Large intestine (tissue), 3 donors: ENCODE data around the gene CCDC27. TPM values are rescaled to one million over a fixed set of nuclear protein-coding genes. Genes with fewer than 3 reads are reported as not detected.

Source experiments
- DNase-seq, 2 donors: peaks; one replicate each; pipeline versions ENCODE4 v3.0.0 to v3.0.0-alpha.2; 2013
- H3K27ac ChIP-seq: one replicate; pipeline ENCODE4 v1.5.1; 2013; ENCODE audit warnings: low read length
- H3K27me3 ChIP-seq: 2 replicates; pipeline ENCODE4 v1.6.1; 2013; ENCODE audit warnings: low read length; ENCODE audit not compliant: control insufficient read depth, insufficient read depth
- H3K36me3 ChIP-seq: 2 replicates; pipeline ENCODE4 v1.6.1; 2013; ENCODE audit warnings: low read length; ENCODE audit not compliant: control insufficient read depth, insufficient read depth
- H3K4me1 ChIP-seq: one replicate; pipeline ENCODE4 v1.6.1; 2013; ENCODE audit warnings: low read length; ENCODE audit not compliant: control insufficient read depth, insufficient read depth
- H3K4me3 ChIP-seq: one replicate; pipeline ENCODE4 v1.5.1; 2013; ENCODE audit warnings: low read length
- H3K9me3 ChIP-seq: one replicate; pipeline ENCODE4 v1.6.1; 2013; ENCODE audit warnings: mild to moderate bottlenecking, low read depth, low read length, moderate library complexity; ENCODE audit not compliant: control insufficient read depth
- whole genome bisulfite sequencing: methylation state at CpG from one replicate; pipeline ENCODE4 v1.1.5; 2013; ENCODE audit warnings: low lambda C conversion rate; ENCODE audit not compliant: insufficient coverage; 5-methylcytosine and 5-hydroxymethylcytosine counted together
- polyA plus RNA-seq: library from polyadenylated mRNA; unstranded; fragments of 120-200 nt; gene quantifications from one replicate; pipeline ENCODE4 v1.2.1, GENCODE V29; 2013

Gene CCDC27
- polyA plus RNA-seq, 1 donor, result 0.03 TPM

- no peak for DNase-seq
- Histone ChIP-seq H3K9me3 (peaks cover 2% of the 10 kb centered on the region), H3K27ac (no peak overlapping the region), H3K4me1 (peaks cover 30% of the 10 kb centered on the region), H3K36me3 (peaks cover 31% of the 10 kb centered on the region), H3K4me3 (no peak overlapping the region), H3K27me3 (no peaks in the 10 kb centered on the region)
- WGBS, result no CpG with 5 or more reads among the region's 10 CpGs
Observed at GRCh38 chr1:3777078-3777547, 24.9 kb downstream of the CCDC27 start.

DNA sequence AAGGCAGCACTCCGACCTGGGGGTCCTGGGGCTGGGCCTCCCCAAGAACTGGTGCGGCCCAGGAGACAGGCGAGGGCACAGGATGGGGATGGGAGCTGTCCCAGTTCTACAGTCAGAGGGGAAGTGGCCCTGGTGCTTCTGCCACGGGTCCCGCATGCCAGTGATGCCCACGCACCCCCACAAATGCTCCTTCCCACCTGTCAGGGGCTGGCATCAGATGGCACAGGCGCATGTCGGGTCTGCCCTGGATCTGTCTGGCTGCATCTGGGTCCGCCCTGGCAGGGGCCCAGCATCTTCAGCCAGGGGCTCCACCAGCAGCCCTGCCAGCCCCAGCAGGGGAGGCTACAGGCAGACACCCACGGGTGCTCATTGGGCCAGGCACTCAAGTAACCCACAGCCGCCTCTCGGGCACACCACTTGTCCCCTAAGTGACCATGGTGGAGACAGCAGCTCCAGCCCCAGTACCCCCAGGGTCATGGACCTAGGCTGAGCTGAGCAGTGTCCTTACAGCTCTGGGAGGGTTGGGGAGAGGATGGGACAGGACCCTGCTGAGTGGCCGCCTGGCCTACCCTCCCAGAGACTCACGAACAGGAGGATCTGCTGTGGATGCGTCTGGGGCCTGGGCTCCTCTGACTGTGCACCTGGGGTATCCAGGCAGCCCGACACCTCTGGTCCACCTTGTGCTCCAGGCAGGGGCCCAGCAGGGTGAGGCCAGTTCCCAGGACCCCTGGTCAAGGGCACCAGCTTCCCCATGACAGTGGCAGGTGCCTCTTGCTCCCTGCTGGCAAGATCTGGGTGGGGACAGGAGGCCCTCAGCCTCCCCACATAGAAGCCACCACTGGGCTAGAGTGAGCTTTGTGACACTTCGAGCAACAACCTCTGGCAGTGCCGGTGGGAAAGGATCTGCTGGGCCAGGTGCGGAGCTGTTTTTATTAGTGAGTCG, 25.7 kb downstream of the CCDC27 start:
- Histone ChIP-seq H3K9me3 (peaks cover 2% of the 10 kb centered on the region), H3K27me3 (no peaks in the 10 kb centered on the region), H3K4me3 (no peak overlapping the region), H3K27ac (no peak overlapping the region), H3K36me3 (peaks cover 39% of the 10 kb centered on the region), H3K4me1 (peaks cover 30% of the 10 kb centered on the region)
- peak in 1 of 2 donors; percentile 9 for DNase-seq
- WGBS, result no CpG with 5 or more reads among the region's 20 CpGs

DNA sequence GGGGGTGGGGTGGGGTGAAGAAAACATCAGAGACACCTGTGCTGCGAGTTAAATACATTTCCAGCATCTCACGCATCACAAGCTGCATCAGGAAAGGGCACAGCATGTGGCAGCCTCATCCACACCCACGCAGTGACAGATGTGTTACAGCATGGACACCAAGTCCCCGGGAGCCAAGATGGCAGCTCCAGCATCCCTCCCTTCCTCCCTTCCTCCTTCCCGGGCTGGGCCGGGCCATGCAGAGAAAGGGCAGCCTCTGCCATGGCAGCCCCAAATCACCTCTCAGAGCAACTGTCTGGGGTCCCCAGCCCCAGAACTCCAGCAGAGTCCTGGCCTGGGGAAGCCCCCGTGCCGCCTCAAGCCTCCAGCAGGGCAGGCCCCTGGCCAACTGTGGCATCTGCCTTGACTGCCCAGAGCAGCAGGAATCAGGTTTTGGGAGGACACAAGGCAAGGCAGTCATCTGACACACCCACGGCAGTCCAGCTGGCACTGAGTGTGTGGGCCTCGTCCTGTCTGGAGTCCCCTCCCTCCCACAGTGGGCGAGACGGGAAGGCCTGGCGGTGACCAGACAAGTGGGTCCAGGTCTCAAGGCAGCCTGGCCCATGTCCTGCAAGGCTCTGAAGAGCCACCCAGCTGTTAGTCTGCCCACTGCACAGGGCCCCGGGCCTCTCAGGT, 26.5 kb downstream of the CCDC27 start:
- no peak overlapping the region for H3K4me3 ChIP-seq
- H3K9me3 ChIP-seq, result peaks cover 2% of the 10 kb centered on the region
- DNase-seq, result no peak
- no peak overlapping the region for H3K27ac ChIP-seq
- H3K27me3 ChIP-seq, result no peaks in the 10 kb centered on the region
- WGBS, result no CpG with 5 or more reads among the region's 14 CpGs
- peaks cover 45% of the 10 kb centered on the region for H3K36me3 ChIP-seq
- H3K4me1 ChIP-seq, result peaks cover 25% of the 10 kb centered on the region

- Histone ChIP-seq H3K36me3 (peaks cover 50% of the 10 kb centered on the region), H3K4me1 (peaks cover 18% of the 10 kb centered on the region), H3K27me3 (no peaks in the 10 kb centered on the region), H3K27ac (no peak overlapping the region), H3K9me3 (peaks cover 2% of the 10 kb centered on the region), H3K4me3 (no peak overlapping the region)
- no peak for DNase-seq
- no CpG with 5 or more reads among the region's 23 CpGs for WGBS
Observed at GRCh38 chr1:3779265-3779911, 27.1 kb downstream of the CCDC27 start.

- no peak for DNase-seq
- WGBS, result 100% methylated on average over 1 of the region's 20 CpGs
- peaks cover 53% of the 10 kb centered on the region for H3K36me3 ChIP-seq
Observed at GRCh38 chr1:3779912-3780416, 27.7 kb downstream of the CCDC27 start.

GRCh38 chr1:3780901-3781300, 28.7 kb downstream of the CCDC27 start:
- Histone ChIP-seq H3K9me3 (peaks cover 2% of the 10 kb centered on the region), H3K36me3 (peaks cover 61% of the 10 kb centered on the region), H3K4me1 (peaks cover 10% of the 10 kb centered on the region), H3K27me3 (no peaks in the 10 kb centered on the region), H3K4me3 (no peak overlapping the region), H3K27ac (no peak overlapping the region)
- 91% methylated on average over 4 of the region's 21 CpGs for WGBS
- no peak for DNase-seq

More at GRCh38 chr1:3779912-3780416, 27.7 kb downstream of the CCDC27 start:
- no peaks in the 10 kb centered on the region for H3K27me3 ChIP-seq
- peaks cover 2% of the 10 kb centered on the region for H3K9me3 ChIP-seq
- no peak overlapping the region for H3K27ac ChIP-seq
- H3K4me3 ChIP-seq, result no peak overlapping the region
- H3K4me1 ChIP-seq, result peaks cover 15% of the 10 kb centered on the region

DNA sequence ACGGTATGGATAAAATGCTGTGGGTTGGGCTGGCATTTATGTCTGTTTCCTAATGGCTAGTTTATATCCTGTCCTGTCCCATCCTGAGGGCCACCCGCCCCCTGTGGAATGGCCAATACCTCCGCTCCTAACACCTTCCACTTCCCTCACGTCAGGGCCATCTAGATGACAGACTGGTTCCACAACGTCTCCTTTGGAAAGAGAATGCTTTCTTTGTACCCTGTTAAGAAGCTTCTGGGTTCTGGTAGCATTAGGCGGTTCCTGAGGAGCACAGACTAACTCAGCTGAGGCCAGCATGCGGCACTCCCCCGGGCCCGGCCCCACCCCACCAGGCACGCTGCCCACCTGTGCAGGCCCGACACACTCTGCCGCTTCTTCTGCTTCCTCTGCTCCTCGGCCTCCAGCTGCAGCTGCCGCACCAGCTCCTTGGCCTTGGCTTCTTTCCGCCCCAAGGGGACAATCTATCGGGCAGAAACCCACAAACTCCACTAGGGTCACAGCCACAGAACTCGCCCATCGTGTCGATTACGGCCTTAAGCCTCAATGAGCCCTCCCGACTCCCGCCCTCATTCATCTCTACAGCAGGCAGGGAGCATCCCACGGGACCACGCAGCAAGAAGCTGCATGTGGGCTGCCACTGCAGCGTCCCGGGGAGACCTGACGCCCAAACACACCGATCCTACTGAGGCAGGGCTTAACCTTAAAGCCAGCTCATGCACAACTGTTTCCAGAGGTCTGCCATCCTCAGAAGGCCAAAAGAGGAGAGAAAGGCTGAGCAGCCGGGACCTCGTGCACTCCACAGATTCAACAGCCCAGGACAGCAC, 31.6 kb downstream of the CCDC27 start:
- WGBS, result 100% methylated on average over 1 of the region's 30 CpGs
- H3K36me3 ChIP-seq, result peaks cover 83% of the 10 kb centered on the region
- no peak overlapping the region for H3K27ac ChIP-seq
- no peak overlapping the region for H3K4me3 ChIP-seq
- no peak for DNase-seq
- no peaks in the 10 kb centered on the region for H3K27me3 ChIP-seq
- peaks cover 2% of the 10 kb centered on the region for H3K9me3 ChIP-seq
- H3K4me1 ChIP-seq, result peaks cover 3% of the 10 kb centered on the region

- Histone ChIP-seq H3K36me3 (peaks cover 85% of the 10 kb centered on the region), H3K27me3 (no peaks in the 10 kb centered on the region), H3K4me1 (peaks cover 3% of the 10 kb centered on the region), H3K9me3 (peaks cover 2% of the 10 kb centered on the region), H3K27ac (no peak overlapping the region), H3K4me3 (no peak overlapping the region)
- peak; percentile 75 to 86 for DNase-seq
- WGBS, result no CpG with 5 or more reads among the region's 13 CpGs
Observed at GRCh38 chr1:3785045-3785444, 32.8 kb downstream of the CCDC27 start.

- Histone ChIP-seq H3K4me1 (peaks cover 3% of the 10 kb centered on the region), H3K27me3 (no peaks in the 10 kb centered on the region), H3K4me3 (no peak overlapping the region), H3K36me3 (peaks cover 84% of the 10 kb centered on the region), H3K9me3 (peaks cover 2% of the 10 kb centered on the region), H3K27ac (no peak overlapping the region)
- DNase-seq, result no peak
- whole genome bisulfite sequencing, result no CpG with 5 or more reads among the region's 14 CpGs
Observed at GRCh38 chr1:3785456-3786157, 33.4 kb downstream of the CCDC27 start.
